Measurements from ENCODE around the gene CCDC57.

Gene CCDC57

DNA sequence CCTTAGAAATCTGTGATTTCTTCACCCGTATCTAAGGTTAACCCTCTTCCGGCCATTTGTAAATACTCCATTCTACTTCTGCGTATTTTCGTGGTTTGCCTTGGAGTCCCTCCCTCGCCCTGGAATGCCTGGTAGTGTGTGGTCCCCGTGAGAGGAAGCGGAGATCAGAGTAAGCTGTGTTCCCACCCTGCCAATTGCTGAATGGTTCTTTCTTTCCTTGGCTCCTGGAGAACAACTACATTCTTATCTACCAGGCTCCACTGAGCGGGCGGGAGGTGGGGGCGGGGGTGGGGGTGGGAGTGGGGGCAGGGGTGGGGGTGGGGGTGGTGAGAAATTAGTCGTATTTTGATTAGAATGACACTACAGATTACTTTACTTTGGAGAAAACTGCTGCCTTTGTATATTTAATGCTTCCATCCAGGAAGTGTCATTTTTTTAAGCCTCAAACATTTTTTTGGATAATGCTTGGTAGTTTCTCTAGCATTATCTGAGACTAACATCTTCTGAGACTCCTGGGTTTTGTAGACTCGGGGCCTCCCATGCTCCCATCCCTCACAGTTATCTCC is 93.7 kb downstream of the CCDC57 start:
- no peak for DNase-seq

DNA sequence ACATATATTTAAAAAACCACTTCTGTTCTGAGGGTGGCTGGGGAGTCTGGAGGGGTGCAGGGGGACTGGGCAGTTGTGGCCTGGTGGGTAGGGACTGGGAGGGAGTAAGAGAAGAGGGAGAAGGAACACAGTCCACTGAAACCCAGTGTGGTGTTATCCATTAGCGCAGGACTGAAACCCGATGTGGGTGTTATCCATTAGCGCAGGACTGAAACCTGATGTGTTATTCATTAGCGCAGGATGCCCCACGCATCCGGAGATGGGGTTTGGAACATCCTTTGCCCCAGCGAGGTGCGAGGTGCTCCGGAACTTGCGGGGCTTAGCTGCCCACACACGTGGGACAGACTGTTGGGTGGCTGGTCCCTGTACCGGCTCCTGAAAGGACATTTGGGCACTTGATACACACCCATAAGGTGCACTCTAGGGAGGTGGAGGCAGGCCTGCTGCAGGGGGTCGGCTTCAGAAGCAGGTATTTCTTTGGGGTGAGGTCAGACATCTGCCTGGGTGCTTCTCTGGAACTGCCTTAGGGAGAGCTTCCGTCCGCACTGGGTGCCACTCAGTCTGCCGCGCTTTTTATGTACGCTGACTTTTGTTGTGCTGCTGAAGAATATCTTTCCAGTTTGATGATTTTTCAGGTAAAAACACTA is 94.4 kb downstream of the CCDC57 start:
- DNase-seq, result no peak

DNA sequence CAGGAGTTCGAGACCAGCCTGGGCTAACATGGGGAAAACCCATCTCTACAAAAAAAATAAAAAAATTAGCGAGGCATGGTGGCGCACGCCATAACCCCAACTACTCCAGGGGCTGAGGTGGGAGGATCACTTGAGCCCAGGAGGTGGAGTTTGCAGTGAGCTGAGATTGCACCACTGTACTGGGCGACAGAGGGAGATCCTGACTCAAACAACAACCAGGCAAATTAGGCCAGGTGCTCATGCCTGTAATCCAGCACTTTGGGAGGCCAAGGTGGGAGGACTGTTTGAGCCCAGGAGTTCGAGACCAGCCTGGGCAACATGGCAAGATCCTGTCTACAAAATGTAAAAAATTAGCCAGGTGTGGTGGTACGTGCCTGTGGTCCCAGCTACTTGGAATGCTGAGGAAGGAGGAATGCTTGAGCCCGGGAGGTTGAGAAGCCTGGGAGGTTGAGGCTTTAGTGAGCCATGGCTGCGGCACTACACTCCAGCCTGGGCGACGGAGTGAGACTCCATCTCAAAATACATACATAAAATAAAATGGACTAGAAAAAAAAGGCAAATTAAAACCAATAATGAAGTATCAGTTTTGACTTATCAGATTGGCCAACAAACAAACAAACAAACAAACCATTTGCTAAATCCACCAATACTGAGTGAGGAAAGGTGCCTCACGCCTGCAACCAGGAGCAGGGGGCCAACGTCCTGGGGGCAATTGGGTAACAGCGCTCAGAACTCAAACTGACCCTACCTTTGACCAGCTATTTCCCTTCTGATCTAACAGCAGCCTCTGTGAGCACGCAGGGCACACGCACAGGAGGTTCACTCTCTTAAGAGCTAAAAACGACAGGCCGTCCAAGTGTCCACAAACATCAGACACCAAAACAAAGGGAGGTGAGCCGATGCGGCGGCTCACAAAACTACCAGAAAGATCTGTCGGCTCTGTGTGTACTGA is 95.2 kb downstream of the CCDC57 start:
- no peak for DNase-seq

DNA sequence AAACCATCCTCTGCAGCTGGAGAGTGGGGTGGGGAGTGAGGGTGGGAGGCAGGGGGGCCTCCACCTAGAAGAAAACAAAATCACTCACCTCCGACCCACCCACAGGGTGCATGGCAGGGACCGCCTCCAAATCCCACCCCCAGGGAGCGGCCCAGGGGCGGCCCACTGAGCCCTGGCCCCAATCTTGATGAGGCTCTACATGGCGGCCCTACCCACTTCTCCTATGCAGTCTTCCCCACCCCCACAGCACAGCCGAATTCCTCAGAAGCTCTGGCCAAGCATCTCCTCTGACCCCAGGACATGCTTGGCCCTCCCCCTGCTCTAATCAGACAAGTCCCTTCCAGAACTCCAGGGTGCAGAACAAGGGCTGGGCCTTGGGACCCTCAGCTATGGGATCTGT is 96.4 kb downstream of the CCDC57 start:
- DNase-seq, result no peak

DNA sequence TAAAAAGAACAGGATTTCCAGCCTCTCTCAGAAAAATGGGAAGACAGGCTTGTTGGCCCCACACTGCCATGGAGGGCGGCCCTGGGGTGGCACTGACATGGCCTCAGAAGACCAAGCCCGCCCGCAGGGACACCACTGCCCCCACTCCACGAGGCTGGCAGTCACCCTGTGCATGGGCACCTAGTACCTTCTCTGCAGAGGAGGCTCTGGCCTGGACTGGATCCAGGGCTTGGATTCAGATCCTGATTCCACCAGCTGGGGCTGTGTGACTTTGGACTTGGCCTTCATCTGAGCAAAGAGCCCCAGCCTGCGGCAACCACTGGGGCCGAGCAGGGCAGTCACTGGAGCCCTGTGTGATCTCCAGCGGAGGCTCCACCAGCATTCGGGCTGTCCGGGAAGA is 97.8 kb downstream of the CCDC57 start:
- DNase-seq, result no peak

DNA sequence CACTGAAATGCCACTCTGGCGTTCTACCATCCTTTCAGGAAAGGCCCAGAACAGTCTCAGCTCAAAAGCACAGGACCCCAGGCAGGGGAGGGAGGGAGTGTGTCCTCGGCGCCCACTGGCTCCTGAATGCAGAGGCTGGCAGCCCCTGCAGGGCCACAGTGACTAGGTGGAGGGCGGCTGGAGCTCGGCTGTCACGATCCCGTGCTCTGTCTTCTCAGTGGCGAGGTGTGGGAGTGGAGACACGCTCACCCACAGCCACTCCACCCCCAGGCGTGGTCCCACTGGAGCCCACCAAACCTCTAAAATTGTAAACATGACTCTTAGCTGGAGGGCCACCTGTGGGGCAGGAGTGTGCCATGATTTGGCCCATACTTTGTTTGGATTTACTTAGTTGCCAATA is 98.2 kb downstream of the CCDC57 start:
- no peak for DNase-seq

DNA sequence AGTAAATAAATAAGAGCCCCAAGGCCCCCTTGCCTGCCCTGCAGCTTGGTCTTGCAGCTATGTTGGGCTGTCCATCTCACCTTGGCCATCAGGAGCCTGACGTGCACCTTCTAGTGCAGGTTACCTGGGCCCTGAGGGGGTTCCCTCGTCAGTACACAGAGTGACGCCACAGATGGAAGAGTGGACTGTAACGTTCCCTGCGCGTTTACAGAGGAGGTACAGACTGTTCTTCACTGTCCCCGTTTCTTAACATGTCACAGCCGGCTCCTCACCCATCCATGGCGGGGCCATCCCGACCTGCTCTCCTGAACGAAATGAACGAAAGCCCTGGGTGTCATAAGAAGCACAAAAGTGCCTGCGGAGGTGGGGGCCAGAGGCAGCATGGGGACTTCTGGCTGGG is 98.7 kb downstream of the CCDC57 start:
- no peak for DNase-seq

DNA sequence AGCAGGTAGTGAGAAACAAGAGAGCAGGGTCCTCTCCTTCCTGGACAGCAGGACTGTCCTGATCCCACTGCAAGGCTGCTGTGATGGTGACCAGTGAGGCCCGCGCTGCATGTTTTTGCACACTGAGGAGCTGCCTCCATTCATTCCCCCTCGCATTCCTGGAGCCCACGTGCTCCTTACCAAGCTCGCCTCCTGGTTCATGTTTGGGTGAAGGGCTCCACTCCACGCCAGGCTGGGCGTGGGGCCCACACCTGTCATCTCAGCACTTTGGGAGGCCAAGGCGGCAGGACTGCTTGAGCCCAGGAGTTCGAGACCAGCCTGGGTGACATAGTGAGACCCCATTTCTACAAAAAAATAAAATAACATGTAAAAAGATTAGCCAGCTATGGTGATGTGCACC is 99.2 kb downstream of the CCDC57 start:
- no peak for DNase-seq

DNA sequence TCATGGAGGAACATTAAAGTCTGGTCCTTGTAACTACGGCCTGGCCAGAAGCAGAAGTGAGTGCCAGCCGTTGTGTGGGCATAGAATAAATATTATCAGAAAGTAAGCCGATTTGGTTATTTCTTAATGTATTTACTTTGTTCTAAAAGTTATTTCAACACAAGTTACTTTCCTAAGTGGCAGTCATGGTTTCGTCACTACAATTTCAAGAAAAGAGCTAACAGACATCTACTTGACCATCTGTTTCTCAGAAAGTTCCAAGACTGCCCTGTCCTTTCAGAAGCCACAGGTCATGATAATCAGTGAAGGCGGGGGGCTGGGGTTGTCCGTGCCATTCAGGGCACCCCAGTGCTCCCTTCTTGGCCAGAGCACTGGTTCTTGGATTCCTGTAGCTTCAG is 99.7 kb downstream of the CCDC57 start:
- DNase-seq, result no peak

DNA sequence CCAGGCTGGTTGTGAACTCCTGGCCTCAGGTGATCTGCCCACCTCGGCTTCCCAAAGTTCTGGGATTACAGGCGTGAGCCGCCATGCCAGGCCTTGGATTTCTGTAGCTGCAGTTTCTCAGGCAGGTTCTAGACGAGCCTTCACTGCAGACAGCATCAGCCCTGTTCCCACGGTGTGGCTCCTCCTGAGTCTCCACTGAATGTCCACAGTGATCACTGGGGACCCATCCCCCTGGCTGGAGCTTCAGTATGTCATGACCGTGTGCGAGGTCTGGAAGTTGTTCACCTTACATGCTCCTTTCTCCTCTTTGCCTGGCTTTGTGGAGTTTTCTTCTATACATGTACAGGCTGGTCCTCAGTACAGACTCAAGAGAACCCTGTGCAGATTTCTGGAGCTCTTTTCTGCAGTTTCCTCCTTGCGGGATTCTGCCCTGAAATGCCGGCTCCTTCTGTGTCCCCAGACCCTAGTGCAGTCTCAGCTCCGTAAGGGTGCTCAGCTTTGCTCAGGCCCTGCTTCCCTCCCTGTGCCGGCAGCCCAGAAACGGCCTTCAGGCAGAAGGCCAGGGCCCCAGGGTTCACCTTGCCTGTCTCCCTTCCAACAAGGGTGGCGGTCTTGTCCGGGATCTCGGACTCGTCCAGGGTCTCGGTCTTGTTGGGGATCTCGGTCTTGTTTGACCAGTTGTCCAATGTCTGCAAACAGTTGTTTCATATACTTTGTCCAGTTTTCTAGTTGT is 100.3 kb downstream of the CCDC57 start:
- DNase-seq, result no peak

DNA sequence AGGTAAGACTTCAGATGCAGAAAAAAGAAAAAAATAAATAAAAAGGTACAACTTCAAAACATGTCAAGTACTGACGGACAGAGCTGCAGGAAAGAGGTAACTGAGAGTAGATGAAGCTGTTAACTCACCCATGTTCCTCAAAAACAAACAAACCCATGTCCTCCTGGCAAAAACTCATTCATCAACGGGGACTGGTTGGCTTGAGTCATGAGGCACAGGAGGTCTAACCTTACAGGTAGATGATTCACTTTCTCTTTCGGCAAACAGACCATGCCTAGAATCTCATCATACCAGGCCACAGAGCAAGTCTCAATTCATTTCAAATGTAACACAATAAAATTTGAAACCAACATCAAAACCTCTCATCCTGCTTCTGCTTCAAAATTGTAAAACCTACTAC is 102.3 kb downstream of the CCDC57 start:
- no peak for DNase-seq

DNA sequence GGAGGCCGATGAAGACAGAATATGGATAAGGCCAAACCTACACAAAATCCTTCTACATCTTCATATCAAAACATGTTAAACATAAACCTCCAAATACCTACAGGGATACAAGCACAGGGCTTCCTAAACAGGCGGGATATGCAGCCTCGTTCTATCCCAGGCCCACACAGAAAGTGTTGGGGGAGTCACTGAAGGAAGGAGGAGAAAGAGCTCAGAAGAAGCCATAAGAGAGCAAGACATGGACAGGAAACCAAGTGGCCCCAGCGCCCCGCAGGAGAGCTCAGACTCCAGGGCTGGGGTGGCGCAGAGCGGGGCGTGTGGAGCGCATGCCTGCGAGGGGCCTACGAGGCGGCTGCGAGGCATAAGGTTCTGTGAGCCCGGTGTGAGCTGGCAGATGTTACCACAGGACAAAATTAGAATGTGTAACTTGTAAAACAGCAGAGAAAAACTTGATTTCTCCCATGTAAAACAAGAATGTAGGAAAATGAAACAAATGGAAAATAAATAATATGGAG is 103.6 kb downstream of the CCDC57 start:
- no peak for DNase-seq

DNA sequence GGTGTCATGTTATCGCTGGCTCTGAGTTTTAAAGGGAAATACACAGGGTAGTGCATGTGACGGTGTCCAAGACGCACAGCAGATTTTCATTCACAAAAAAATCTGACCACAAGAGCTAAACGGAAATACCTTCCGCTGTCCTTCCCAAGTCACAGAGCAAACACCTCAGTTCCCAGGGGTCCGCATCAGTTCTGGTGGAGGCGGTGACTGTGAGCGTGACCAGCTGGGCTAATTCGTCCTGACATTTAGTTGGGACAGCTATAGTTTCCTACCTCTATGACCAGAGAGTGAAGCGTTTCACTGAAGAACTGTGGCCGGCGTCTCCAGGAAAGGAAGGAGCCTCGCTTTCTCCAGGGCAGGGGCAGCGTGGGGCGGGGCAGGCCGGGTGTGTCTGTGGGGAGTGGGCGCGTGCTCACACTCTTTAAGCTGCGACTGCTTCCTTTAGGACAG is 104.1 kb downstream of the CCDC57 start:
- DNase-seq, result no peak

DNA sequence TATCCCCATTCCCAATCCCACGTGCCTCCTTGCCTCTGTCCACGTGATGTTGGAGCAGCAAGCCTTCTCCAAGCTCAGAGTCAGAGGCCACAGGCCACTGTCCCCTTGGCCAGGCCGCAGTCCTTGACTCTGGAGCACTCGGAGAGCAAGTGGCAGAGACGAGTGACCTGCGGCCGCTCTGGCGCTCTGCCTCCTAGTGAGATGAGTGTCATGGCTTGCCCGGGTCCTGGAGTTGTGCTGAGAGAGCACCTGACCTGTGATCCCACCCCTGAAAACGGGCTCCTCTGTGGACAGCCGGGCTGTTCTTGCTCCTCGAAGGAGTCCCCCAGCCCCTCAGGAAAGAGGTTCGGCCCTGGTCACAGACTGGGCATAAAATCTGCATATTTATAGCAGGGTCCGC is 104.6 kb downstream of the CCDC57 start:
- peak; percentile 58 for DNase-seq

DNA sequence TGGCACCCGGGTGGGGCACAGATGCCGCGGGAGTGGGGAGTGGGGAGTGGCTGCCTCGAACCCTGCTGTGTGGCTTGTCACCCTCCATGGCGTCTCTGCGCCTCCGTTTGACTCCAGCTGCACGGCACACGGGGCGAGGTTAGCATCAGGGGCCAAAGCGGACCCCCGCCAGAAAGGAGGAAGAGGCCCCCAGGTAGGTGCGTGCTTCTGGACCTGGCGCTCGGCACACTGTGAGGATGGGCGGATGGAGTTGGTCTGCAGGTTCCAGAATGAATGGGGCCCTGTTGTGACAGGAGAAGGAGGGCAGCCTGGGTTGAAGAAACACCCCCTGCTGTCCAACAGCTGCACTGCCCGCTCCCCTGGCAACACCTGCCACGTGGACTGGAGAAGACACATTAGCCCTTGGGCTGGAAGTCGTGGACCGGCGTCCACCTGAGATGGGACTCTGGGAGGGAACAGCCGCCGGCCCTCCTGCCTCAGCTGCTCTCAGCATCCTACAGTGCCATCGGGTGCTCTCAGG is 105.2 kb downstream of the CCDC57 start:
- peak; percentile 62 for DNase-seq

DNA sequence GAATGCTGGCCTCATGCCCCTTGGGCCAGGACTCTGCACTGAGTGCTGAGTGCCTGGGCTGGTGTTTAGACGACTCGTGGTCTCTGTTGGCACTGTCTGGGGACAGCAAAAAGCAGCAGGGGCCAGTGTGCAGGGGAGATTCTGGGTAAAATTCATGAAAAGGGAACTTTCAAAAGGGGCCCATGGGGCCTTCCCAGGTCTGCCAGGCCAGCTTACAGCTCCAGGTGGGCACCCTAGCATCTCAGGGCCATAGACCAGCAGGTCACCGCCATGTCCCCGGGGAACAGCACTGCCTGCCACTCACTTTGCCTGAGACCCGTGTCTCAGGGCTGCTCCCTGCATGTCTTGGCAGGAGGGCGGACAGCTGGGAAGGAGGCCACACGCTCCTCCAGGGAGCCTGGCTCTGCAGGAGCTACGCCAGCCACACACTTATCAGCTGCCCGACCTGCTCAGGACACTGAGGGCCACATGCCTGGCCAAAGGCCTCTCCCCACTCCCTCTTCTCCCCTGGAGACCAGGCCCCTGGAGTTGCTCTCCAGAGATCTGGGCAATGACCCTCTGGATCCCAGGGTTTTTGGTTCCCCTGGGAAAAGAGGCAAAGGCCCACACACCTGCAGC is 105.8 kb downstream of the CCDC57 start:
- no peak for DNase-seq

DNA sequence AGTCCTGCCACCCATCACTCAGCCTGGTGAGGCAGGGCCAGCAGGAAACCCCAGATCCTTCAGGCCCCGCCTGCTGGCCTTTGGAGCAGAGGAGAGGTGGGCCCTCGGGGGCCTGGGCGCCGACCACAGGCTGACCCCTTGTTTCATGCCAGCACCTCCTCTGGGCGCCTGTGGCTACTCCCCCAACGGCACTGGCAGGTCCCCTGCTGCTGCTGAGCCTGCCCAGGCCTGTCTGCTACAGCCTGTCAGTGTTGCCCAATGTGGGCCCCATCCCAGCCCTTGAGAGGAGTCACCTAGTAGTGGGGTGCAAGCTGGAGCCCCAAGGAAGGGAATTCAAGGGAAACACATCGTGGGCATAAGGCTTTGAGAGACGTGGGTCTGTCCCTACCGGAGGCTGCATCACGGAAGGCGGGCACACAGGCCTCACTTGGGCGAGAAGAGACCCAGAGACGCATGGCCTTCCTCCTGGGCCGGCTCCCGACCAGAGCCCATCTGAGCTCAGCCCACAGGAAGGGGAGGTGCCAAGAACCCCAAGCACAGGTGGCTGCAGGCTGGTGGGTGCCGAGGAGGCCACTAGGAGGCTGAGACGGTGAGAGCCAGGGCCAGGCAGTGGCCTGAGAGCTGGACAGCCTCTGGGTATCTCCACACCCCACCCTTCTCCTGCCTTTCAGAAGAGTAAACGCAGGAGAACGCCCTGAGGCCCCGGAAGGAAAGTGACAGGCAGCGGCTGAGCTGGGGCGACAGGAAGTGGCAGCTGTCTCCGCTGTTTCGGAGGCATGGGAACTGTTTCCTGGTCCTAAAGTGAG is 106.6 kb downstream of the CCDC57 start:
- DNase-seq, result peak; percentile 87

DNA sequence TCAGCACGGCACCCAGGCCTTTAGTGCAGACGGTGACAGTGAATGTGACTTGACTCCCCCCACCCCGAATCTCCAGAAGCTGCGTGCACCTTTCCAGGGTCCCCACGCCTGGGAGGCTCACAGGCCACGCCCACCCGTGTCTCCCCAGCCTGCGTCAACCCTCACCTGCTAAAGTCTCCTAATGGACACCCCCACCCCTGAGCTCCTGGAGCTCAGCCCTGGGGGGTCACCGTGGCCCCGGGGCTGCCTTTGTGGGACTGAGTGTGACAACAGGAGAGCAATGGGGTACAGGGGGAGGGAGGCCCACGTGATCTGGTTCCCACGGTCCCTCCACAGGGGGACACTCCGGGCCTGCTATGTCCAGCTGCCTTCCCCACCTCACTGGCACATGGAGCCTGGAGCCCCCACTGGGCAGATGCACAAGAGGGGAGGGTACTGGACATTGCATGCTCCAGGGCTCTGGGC is 107.2 kb downstream of the CCDC57 start:
- DNase-seq, result no peak

DNA sequence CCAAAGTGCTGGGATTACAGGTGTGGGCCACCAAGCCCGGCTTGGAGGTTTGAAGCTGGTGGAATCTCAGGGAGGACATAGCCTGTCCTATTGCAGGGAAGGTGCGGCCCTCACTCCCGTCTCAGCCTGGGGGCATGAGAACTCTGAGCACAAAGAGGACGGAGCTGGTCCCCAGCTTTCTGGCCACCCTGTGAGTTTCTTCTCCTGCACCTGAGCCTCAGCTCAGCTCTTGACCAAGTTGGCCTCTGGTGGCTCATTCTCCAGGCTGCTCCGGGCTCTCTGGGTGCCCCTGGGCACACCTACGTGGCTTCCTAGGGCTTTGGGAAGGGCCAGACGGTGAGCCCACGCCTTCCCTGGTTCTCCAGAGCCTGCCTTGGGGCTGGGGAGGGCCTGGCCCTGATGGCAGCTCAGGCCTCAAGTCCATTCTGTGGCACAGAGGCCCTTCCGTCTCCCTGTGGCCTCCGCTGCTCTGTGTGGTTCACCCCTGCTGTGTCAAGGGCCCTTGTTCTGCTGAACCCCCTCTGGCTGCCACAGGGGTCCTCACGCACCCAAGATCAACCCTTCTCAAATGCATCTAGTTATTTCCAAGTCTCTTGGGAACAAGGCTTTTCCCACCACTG is 107.7 kb downstream of the CCDC57 start:
- no peak for DNase-seq

DNA sequence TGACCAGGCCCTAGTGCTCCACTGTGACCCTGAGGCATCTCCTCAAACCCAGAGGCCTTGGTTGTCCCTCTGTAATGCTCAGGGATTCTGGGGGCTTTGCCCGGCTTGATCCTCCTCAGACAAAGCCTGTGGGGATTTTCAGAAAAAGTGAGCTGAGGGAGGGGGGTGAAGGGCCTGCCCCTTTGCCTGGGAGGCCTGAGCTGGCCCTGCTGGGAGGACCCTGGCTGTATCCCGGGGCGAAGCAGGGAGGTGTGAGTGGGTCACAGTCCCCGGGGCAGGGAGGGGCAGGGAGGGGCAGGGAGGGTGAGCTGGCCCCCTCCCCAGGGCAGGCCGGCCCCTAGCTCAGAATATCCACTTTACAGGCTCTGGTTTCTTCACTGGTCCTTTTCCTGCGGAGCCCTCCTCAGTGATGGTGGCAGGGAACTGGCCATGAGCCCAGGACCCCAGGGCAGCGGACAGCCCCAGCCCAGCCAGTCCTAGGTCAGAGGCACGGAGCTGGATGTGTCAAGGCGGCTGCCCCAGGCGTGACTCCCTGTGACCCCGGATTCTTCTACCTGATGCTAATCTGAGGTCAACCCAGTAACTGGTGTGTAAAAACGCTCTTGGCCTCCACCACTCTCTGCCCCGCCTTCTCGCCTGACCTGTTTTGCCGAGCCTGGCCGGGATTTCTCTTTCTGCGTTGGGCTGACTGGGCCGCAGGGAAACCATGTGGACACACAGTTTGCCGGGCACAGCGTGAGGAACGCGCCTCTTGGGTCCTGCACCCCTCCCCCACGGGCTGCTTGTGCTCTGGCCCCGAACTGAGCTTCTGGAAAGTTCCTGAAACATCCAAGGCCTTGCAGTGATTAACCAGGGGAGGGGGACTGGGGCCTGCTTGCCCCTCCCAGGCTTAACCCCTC is 108.8 kb downstream of the CCDC57 start:
- no peak for DNase-seq
